CD4-positive, alpha-beta T cell treated with Interleukin-6 for 4 hours (primary cell): Measurements from ENCODE around the gene AFF3.
"Not testable (repeated sequence)": the region's sequence is repeated elsewhere in the genome, so short reads cannot be mapped to it uniquely, and the experiment has no call there.

Experiments used
- DNase-seq: peaks from one replicate; pipeline ENCODE4 v3.0.0-alpha.2; 2020; ENCODE audit warnings: mixed read lengths

Gene AFF3

DNA sequence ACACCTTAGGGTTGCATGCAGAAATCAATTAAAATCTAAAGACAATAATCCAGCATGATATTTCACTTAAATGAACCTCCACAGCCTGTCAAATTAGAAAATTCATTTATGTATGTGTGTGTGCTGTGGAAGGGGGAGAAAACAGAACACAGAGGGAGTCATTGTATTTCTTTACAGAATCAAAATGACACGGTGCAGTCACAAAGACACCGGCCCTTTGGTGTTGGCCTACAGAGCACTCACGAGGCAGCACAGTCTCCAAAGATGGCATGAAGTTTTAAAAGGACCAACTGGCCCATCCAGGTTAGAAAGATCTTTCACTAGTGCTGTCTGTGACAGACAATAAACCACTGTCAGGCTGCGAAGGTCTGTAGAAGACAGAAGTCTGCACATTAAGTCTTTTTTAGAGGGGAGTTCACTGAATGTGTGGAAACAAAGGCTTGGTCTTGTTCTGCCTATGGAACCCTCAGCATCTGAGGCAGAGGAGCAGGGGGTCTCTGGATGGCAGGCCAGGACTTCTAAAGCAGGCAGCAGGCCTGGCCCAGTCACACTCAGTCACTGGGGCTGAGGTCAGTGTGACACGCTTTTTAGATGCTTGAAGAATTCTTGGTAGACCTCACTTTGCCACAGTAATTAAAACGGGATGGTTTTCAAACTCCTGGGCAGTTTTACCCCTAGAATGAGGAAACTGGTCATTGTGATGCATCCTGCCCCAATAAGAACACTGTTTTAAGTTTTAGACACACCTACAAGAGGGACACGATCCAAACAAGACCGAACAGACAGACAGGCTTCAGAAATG lies 184.9 kb downstream of the AFF3 start:
- no peak for DNase-seq

DNA sequence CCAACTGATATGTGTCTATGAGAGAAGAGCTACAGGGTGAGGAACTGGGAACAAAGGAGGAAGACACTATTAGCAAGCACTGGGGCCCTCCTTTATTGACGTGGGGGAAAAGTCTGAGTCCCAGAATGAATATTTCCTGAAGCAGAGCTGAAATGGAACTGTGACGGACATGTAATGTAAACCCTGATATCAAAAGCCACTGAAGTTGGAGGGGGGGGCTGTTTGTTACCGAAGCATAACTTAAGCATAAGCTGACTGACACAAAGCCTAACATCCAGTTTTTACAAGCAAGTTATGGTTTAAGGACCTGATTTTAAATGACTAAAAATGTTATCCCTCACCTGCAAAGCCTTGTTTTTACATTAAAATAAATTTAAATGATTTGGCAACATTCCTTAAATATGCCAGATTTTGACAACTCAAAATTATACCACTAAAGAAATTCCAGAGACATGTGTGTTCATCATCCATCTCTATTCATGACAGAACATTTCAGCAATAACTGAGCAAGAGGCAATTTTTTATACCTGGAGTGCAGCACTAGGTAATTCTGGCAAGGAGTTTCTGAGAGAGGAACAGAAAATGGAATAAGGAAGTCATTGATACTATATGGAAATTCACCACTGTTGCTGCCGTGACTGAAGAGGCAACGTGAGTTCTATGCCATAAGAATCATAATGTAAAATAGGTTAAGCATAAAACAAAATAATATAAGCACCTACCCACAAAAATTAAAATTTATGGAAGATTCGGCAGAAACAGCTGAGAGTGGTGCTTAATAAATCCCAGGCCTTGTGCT lies 186.0 kb downstream of the AFF3 start:
- DNase-seq, result no peak

DNA sequence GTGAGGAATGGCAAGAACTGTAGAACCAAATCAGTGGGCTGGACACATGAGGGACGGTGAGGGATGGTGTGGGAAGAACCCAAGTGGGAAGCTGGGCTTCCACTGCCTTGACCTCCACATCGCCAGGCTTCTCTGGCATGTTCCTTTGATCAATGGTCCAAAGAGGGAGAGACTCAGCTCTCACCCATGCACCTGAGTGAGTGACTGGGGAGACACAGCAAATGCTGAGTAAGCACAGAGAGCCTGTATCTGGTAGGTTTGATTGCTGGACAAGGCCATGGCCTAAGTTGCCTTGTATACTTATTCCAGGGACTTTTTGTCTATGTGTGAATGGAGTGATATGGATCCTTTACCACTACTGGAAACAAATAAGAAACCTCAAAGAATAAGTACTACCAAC lies 188.6 kb downstream of the AFF3 start:
- DNase-seq, result no peak

- DNase-seq, result no peak
Measured at GRCh38 chr2:99949963-99950362, 192.4 kb downstream of the AFF3 start.

GRCh38 chr2:99949530-99949929 lies 192.9 kb downstream of the AFF3 start:
- no peak for DNase-seq

DNA sequence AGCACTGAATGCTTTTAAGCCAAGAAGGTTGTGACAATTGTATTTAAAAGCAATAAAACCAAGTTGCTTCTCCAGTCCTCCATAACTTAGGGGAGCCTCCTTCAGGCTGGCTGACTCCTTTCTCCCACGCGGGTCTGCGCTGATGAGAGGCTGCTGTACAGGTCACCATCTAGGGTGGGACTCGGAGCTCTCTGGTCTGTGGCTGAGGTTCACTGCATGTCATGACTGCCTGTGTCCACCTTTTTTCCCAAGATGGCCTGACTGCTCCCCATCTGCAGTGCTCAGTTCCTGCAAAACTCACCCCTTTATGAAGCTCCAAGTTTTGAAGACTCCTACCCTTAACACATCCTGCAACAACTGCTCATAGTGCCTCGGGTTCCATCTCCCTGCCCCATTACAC lies 194.4 kb downstream of the AFF3 start:
- no peak for DNase-seq

GRCh38 chr2:99947366-99947765 lies 195.0 kb downstream of the AFF3 start:
- not testable (repeated sequence) for DNase-seq

DNA sequence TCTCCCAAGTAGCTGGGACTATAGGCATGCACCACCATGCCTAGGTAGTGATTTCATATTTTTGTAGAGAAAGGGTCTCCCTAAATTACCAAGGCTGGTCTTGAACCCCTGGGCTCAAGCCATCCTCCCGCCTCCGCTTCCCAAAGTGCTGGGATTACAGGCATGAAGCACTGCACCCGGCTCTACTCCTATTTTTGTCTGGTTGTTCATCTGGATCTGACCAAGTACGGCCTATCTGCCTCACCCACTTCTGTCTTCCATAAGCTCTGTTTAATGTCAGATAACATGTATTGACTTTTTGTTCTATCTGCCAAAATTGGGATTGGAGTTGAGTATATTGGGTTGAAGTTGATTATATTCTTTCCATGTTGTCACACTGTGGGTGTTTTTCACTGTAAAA lies 198.4 kb downstream of the AFF3 start:
- no peak for DNase-seq

DNA sequence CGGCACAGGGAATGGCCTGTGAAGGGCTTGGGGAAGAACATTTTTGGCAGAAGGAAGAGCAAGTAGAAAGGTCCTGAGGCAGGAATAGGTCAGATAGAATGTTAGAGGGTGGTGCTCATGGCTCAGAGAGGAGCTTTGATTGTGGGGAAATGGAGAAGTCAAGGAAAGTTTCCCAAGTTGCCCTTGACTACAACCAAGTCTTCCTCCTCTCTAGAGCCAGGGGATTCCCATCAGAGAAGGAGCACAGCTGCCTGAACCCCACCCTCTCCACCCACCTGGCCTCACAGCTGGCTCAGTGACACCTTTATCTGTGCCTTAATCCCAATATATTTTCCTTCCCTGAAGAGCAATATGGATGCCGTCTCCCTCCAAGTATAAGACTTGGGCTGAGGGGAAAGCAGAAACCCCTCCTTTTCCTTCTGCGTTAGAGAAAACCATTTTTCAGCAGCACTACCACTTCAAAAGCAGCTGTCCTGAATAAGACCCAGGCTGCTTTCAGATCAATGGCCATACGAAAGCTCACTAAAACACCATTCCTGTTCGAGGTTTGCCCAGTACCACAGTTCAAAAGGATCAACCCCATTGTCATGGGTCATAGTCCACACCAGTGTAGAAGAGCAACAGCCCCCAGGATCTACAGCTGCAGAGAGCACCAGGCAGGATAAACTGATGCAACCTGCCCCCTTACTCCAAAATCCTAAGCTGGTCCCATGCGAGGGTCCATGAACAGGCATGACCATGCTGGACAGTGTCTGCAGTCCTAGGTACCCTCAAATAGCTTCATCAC lies 199.6 kb downstream of the AFF3 start:
- DNase-seq, result no peak

DNA sequence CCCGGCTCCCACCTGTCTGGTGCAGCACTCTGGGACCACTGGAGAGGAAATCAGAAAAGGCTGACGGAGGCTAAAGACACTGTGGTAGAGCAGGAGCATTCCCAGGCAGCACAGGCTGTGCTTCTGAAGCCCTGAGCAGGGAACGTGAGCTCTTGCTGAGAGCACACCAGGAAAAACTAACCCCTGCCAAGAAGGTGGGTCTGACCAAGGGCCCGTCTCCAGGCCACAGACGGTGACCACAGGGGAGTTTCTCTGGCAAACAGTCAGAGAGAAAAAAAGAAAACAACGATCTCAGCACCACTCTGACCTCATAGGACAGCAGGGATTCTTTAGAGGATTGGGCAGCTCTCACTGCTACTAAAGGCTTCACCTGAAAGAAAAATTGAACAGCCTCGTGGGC lies 201.4 kb downstream of the AFF3 start:
- no peak for DNase-seq

DNA sequence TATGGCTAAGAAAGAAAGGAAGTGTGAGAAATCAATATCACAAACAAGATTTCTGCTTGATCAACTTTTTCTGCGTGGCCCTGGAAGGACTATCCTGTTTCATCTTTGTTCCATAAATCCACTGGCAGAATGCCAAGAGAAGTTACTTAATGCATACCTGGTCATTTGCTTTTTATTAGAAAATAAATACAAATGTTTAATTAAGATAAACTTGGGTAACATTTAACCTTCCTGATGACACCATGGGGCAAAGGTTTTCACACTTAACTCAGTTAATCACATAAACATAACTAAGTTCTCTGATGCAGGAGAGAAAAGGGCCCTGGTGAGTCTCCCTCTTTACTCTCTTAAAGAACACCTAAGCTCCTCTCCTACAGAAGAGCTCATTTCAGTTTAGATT lies 203.3 kb downstream of the AFF3 start:
- DNase-seq, result no peak

DNA sequence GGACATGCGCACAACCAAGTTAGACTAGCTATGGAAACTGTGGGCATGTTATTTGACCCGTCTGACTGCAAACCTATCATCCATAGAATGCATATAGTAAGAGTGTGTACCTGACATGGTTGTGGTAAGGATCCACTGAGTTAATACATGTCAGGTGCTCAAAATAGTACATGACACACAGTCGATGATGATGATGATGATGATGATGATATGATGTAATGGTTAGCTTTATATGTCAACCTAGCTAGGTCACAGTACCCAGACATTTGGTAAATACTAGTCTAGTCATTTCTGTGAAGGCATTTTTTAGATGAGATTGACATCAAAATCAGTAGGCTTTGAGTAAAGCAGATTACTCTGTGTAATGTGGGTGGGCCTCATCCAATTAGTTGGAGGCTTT lies 204.1 kb downstream of the AFF3 start:
- no peak for DNase-seq

- no peak for DNase-seq
Measured at GRCh38 chr2:99936065-99936464, 206.3 kb downstream of the AFF3 start.

GRCh38 chr2:99935662-99936061 lies 206.7 kb downstream of the AFF3 start:
- no peak for DNase-seq

DNA sequence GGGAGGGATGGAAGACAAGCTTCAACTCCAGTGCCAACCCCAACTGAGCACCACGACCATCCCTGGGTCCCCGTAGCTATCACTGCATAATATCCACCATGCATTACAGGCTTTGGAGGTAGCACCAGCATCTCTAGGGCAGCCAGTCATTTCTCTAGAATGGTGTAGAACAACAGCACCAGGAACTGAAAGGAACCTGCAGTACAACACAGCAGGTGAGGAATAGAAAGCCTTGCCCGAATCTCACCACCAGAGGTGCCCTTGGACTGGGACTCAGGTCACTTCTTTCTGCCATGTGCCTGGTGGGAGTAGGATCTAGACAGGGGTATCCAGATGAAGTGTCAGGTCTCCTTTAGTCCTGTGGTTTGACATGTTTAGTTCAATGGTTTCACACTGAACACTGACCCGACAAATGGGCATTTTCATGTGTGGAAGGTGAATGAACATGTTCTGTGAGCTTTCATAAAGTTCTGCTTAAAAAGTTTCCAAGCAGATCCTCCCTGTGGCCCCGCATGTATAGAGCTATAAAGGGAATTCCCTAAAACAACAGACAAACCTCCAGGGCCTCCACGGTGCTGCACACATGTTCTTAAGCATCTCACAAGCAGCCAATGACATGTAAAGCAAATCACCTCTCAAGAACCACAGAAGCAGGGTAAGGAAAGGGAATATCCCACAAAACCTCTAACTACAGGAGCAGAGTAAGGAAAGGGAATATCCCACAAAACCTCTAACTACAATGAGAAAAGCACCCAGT lies 208.3 kb downstream of the AFF3 start:
- no peak for DNase-seq

- DNase-seq, result not testable (repeated sequence)
Measured at GRCh38 chr2:99933491-99933890, 208.9 kb downstream of the AFF3 start.

GRCh38 chr2:99928470-99929053 lies 213.8 kb downstream of the AFF3 start:
- DNase-seq, result no peak

DNA sequence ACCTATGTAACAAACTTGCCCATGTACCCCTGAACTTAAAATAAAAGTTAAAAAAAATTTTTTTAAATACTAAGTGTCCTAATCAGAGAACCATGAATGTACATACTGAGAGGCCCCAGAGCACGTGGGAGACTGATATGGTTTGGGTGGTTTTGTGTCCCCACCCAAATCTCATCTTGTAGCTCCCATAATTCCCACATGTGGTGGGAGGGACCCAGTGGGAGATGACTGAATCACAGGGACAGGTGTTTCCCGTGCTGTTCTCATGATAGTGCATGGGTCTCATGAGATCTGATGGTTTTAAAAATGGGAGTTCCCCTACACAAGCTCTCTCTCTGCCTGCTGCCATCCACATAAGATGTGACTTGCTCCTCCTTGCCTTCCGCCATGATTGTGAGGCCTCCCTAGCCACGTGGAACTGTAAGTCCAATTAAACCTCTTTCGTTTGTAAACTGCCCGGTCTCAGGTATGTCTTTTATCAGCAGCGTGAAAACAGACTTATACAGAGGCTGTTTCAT lies 214.6 kb downstream of the AFF3 start:
- not testable (repeated sequence) for DNase-seq

DNA sequence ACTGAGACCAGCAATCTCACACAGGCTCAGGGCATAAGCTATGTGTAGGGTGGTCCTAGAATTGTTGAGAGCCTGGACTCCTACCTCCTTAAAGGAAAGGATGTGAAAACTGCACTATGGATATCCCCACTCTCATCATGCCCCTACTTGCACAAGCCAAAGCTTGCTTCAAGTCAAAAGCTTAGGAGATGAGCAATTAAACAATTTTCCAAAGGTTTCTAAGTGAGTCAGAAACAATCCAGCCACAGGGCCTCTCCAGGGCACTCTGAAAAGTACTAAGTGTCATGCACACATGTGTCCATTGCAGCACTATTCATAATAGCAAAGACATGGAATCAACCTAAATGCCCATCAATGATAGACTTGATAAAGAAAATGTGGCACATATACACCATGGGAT lies 215.4 kb downstream of the AFF3 start:
- no peak for DNase-seq

DNA sequence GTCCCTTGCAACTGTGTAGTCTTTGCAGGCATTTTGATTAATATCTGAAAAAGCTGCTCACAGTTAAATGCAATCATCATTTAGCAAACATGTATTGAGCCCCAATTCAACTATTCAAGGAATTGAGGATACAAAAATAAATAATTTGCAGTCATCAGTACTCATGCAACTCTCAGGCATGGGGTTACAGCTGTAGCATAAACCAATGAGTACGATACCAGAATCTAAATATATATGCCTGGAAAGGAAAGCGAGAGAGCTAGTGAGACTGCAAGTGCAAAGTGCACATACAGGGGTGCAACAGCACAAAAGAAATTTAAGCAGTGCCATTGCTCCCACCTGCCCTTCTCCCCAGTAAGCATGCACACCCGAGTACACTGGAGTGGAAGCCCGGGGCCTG lies 216.4 kb downstream of the AFF3 start:
- DNase-seq, result no peak

- DNase-seq, result no peak
Measured at GRCh38 chr2:99922664-99923063, 219.7 kb downstream of the AFF3 start.

- no peak for DNase-seq
Measured at GRCh38 chr2:99921903-99922302, 220.5 kb downstream of the AFF3 start.
